Suprapubic skin (tissue), 4 donors: Measurements from ENCODE around the gene ATG16L2. TPM values are rescaled to one million over a fixed set of nuclear protein-coding genes. Genes with fewer than 3 reads are reported as not detected.

Experiments
- DNase-seq, 2 donors: peaks; one replicate each; pipeline ENCODE4 v3.0.0-alpha.2; 2019; ENCODE audit warnings: low spot score in 2 of 2
- H3K27ac ChIP-seq: fragments of 200-600 bp; sonication (generic); one replicate; pipeline ENCODE4 v1.5.1; 2019
- H3K27me3 ChIP-seq: fragments of 200-600 bp; sonication (generic); one replicate; pipeline ENCODE4 v1.5.1; 2019
- H3K36me3 ChIP-seq: fragments of 200-600 bp; sonication (generic); one replicate; pipeline ENCODE4 v1.5.1; 2019
- H3K4me1 ChIP-seq: fragments of 200-600 bp; sonication (generic); one replicate; pipeline ENCODE4 v1.5.1; 2019
- H3K4me3 ChIP-seq: fragments of 200-600 bp; sonication (generic); one replicate; pipeline ENCODE4 v1.5.1; 2019; ENCODE audit warnings: mild to moderate bottlenecking
- H3K9me3 ChIP-seq: fragments of 200-600 bp; sonication (generic); one replicate; pipeline ENCODE4 v1.5.1; 2019
- CTCF ChIP-seq, 2 donors: fragments of 200-600 bp in 1 of 2; fragments of 450-650 bp in 1 of 2; sonication (generic) in 1 of 2; IDR thresholded peaks; one replicate each; pipeline ENCODE4 v1.5.1; 2016 to 2019; ENCODE audit warnings: antibody characterized with exemption in 2 of 2, mild to moderate bottlenecking in 1 of 2, moderate library complexity in 1 of 2
- EP300 ChIP-seq: sonication (generic); formaldehyde crosslinking; IDR thresholded peaks from one replicate; pipeline ENCODE4 v1.6.1; 2017; ENCODE audit warnings: antibody characterized with exemption
- POLR2A ChIP-seq, 2 donors: fragments of 450-650 bp; IDR thresholded peaks; one replicate each; pipeline ENCODE4 v1.6.1; 2017; ENCODE audit warnings: antibody characterized with exemption in 2 of 2, mild to moderate bottlenecking in 2 of 2, moderate library complexity in 2 of 2
- POLR2AphosphoS5 ChIP-seq, 3 donors: sonication (generic); formaldehyde crosslinking; IDR thresholded peaks; one replicate each; pipeline ENCODE4 v1.6.1; 2017; ENCODE audit warnings: antibody characterized with exemption in 3 of 3
- WGBS: methylation state at CpG from one replicate; pipeline ENCODE4 v1.1.5; 2018; 5-methylcytosine and 5-hydroxymethylcytosine counted together
- total RNA-seq, 4 donors: library from RNA; depleted of rRNA; stranded (reverse); fragments of >200 nt; gene quantifications; one replicate each; pipeline ENCODE4 v1.1.0, GENCODE V29; 2016

ATG16L2 gene
- total RNA-seq, 4 donors from 2014 or later = 81.9 to 231 (median 111) TPM

- no peaks in the 10 kb centered on the region for H3K36me3 ChIP-seq
- H3K4me3 ChIP-seq = peak overlapping the region; percentile 81
- H3K27ac ChIP-seq = peak overlapping the region; percentile 82
- H3K4me1 ChIP-seq = peaks cover 50% of the 10 kb centered on the region
- H3K9me3 ChIP-seq = no peaks in the 10 kb centered on the region
- no peak for DNase-seq
- H3K27me3 ChIP-seq = no peaks in the 10 kb centered on the region
- TF ChIP-seq POLR2AphosphoS5 (IDR thresholded peaks at IDR 0.05) (no peak), POLR2A (IDR thresholded peaks at IDR 0.05) (no peak), CTCF (IDR thresholded peaks at IDR 0.05) (no peak), EP300 (no peak)
- 61% methylated on average over 10 of the region's 10 CpGs for WGBS
These were observed 33.7 kb upstream of the ATG16L2 start for GRCh38 chr11:72780296-72781062.

- Histone ChIP-seq H3K27me3 (no peaks in the 10 kb centered on the region), H3K27ac (peak overlapping the region; percentile 82), H3K9me3 (no peaks in the 10 kb centered on the region), H3K4me1 (peaks cover 50% of the 10 kb centered on the region), H3K4me3 (peak overlapping the region; percentile 81), H3K36me3 (no peaks in the 10 kb centered on the region)
- WGBS = no CpG with 5 or more reads among the region's 17 CpGs
- no peak for TF ChIP-seq POLR2A (IDR thresholded peaks at IDR 0.05)
- TF ChIP-seq POLR2AphosphoS5 (IDR thresholded peaks at IDR 0.05) = no peak
- no peak for TF ChIP-seq EP300
- no peak for TF ChIP-seq CTCF (IDR thresholded peaks at IDR 0.05)
- DNase-seq = no peak
These were observed 33.2 kb upstream of the ATG16L2 start for GRCh38 chr11:72781063-72781312.

GRCh38 chr11:72781313-72782080, 32.7 kb upstream of the ATG16L2 start:
- no peak for DNase-seq
- peak overlapping the region; percentile 82 for H3K27ac ChIP-seq
- TF ChIP-seq CTCF (IDR thresholded peaks at IDR 0.05) (no peak), POLR2AphosphoS5 (IDR thresholded peaks at IDR 0.05) (no peak), POLR2A (IDR thresholded peaks at IDR 0.05) (no peak), EP300 (no peak)
- WGBS = 1% methylated on average over 12 of the region's 89 CpGs
- peak overlapping the region; percentile 81 for H3K4me3 ChIP-seq
- H3K27me3 ChIP-seq = no peaks in the 10 kb centered on the region
- peaks cover 50% of the 10 kb centered on the region for H3K4me1 ChIP-seq
- H3K36me3 ChIP-seq = no peaks in the 10 kb centered on the region
- no peaks in the 10 kb centered on the region for H3K9me3 ChIP-seq

GRCh38 chr11:72782081-72782920, 31.9 kb upstream of the ATG16L2 start:
- TF ChIP-seq CTCF (IDR thresholded peaks at IDR 0.05) (no peak), POLR2AphosphoS5 (IDR thresholded peaks at IDR 0.05) (no peak), POLR2A (IDR thresholded peaks at IDR 0.05) (no peak), EP300 (no peak)
- H3K4me3 ChIP-seq = peak overlapping the region; percentile 81
- no peaks in the 10 kb centered on the region for H3K27me3 ChIP-seq
- WGBS = 26% methylated on average over 13 of the region's 14 CpGs
- H3K9me3 ChIP-seq = no peaks in the 10 kb centered on the region
- no peak for DNase-seq
- no peaks in the 10 kb centered on the region for H3K36me3 ChIP-seq
- H3K27ac ChIP-seq = no peak overlapping the region
- peaks cover 42% of the 10 kb centered on the region for H3K4me1 ChIP-seq
